C4-2B (cell line): Measurements from ENCODE around the gene FADS2.

ENCODE experiments used
- H3K27ac ChIP-seq: fragments of 450-650 bp; 2 replicates; pipeline ENCODE4 v1.5.1; 2017
- CTCF ChIP-seq: fragments of 450-650 bp; conservative IDR thresholded peaks from 2 replicates; pipeline ENCODE4 v1.5.1; 2017; ENCODE audit warnings: mild to moderate bottlenecking
- ZFX ChIP-seq: fragments of 450-650 bp; IDR thresholded peaks from 2 replicates; pipeline ENCODE4 v1.6.1; 2017

FADS2 gene

DNA sequence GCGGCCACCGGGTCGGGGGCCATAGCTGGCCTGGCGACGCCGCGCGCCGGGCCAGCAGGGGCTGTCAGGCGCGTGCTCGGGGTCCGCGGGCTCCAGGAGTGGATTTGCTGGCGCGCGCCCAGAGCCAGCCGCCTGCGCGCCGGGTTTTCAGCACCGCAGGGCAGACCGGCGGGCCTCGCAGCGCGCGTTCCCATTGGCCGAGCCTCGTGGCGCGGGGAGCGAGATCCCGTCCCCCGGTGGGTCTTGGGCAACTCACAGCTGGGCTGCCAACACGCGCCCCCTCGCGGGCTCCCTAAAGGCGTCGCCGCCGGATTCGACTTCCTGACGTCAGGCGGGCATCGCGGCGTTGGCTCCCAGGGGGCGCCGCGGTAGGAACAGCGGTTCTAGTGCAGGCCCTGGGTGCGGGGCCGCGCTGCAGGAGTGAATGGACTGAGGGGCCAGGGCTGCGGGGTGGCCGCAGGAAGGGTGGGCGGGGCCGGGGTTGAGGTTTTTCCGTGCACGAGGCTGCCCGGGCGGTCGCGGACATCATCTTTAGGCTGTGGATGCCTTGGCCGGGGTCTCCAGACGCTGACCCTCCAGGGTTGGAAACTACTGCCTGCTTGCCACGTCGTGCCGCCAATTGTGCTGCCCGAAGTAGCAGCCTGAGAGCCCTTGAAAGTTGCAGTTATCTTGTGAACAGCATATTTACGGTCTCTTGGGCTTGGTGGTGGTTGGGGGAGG, 11.2 kb upstream of the FADS2 start, which contains the start of gene FADS1:
TSS of gene FADS1 (minus strand) at position 268 of the 720 bp plus-strand sequence. CDS start at position 194, 74 bp downstream.
- TF ChIP-seq ZFX: no peak; the same call in none of the 2 replicates
- peak; percentile 82 for TF ChIP-seq CTCF
- peak within 1 kb of the TSS; percentile 99 for H3K27ac ChIP-seq

DNA sequence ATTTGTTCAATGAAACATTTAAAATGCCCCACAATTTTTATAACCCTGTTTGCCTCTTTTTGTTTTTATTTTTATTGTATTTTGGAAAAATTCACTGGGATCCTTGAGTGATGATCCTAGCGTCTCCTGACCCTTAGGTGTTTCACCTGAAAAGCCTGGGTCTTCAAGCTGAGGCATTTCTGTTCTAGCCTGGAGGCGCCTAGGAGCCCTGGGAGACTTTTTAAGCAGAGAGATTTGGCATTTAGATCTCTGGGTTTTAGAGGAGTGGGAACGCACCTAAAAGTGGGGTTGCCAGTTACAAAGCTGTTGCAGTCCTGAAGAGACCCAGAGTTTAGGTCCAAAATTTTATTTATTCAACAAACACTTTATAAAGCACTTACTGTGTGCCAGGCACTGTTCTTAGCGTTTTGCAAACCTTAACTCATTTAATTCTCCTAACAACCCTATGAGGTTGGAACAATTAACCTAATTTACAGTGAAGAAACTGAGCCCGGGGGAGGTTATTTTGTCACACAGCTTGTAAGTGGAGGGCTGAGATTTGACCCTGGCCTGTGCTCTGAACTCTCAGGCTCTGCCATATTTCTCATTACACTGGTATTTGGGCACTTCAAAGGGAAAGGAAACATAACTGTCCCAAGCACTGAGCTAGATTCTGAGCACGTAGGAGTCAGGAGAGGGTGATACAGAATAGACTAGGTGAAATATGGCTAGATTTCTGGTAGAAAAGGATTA, 10.5 kb upstream of the FADS2 start:
- peak overlapping the region; percentile 99 for H3K27ac ChIP-seq
- no peak for TF ChIP-seq CTCF
- TF ChIP-seq ZFX: no peak

- H3K27ac ChIP-seq: peak overlapping the region; percentile 62
- TF ChIP-seq CTCF (no peak), ZFX (no peak)
Observed at GRCh38 chr11:61820174-61820573, 7.9 kb upstream of the FADS2 start.

DNA sequence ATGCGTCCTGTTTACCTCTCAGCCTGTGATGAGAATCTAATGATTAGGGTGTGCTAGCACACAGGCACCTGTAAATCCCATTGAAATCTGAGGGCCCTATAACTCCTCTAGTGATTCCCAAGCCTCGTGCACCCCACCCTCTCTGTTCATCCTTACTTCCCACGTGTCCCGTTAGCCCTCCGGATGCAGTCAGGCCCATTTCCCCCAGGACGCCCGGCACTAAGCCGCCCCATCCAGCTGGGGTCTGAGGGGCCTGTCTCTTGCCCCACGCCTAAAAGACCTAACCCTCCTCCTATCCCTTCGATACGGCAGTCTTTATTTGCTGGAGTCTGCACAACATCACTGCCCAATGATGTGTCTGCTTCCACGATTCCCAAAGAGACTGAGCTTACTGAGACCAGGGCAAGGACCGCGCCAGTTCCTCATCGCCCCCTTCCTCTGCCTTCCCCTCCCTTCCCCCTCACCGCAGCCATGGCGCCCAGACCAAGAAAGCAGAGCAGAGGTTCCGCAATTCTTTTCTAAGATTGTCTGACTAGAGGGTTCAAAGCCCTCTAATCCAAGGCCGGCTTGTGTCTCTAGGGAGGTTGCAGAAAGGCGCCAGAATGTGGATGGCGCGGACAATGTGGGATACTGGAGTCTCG, 1.1 kb upstream of the FADS2 start:
- no peak for TF ChIP-seq CTCF
- no peak for TF ChIP-seq ZFX
- H3K27ac ChIP-seq: peak overlapping the region; percentile 99

DNA sequence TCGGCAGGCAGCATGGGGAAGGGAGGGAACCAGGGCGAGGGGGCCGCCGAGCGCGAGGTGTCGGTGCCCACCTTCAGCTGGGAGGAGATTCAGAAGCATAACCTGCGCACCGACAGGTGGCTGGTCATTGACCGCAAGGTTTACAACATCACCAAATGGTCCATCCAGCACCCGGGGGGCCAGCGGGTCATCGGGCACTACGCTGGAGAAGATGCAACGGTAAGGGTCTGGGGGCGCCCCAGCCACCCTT, 204 bp downstream of the FADS2 start:
- peak overlapping the region; percentile 99 for H3K27ac ChIP-seq

GRCh38 chr11:61828629-61829407, 718 bp downstream of the FADS2 start:
- peak overlapping the region; percentile 99 for H3K27ac ChIP-seq
- TF ChIP-seq ZFX: peak; percentile 18
- peak; percentile 64; the same call in 1 of the 2 replicates for TF ChIP-seq CTCF

More for the DNA sequence above, 204 bp downstream of the FADS2 start:
- TF ChIP-seq ZFX: no peak

- peak overlapping the region; percentile 99 for H3K27ac ChIP-seq
Observed at GRCh38 chr11:61829806-61830205, 1.7 kb downstream of the FADS2 start.

More at GRCh38 chr11:61829806-61830205, 1.7 kb downstream of the FADS2 start:
- no peak for TF ChIP-seq ZFX
- no peak for TF ChIP-seq CTCF
